Fibroblast of skin of right quadriceps (primary cell): ENCODE results near the gene TANC1.
A peak's percentile ranks its signal among the peaks of the same experiment; 100 is the strongest.

Source experiments
- DNase-seq: peaks from one replicate; pipeline ENCODE4 v3.0.0-alpha.2; 2013

Gene TANC1

DNA sequence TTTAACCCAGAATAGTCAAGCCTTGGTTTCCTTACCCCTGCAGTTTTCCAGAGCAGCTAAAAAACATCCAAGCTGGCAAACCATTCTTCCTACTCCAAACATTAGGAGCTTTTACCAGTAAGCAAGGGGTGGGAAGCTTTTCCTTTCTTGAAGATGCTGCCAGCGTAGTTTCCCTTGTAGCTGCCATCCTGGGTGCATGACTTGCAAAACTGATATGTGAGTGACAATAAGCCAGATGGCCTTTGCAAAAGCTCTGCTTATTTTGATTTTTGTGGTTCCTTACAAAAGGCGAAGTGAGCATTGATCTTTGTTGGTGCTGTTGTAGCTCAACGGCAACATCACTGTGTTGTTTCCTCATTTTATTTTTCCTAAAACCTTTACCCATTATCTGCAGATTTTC is 179.2 kb downstream of the TANC1 start:
- DNase-seq: no peak

DNA sequence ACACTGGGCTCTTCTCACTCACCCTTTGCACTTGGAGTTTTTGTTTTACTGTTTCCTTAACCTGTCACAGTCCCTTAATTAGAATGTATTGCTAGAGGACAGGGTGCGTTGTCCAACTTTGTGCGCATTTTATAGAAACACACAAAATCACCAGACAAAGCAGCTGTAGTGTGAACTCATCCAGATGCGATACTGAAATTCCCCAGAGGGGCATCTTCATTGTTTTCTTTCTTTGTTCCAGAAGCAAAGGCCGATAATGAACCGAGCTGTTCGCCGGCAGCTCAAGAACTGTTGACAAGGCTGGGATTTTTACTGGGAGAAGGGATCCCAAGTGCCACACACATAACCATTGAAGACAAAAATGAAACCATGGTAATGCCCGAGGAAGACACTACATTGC is 180.5 kb downstream of the TANC1 start:
- no peak for DNase-seq

DNA sequence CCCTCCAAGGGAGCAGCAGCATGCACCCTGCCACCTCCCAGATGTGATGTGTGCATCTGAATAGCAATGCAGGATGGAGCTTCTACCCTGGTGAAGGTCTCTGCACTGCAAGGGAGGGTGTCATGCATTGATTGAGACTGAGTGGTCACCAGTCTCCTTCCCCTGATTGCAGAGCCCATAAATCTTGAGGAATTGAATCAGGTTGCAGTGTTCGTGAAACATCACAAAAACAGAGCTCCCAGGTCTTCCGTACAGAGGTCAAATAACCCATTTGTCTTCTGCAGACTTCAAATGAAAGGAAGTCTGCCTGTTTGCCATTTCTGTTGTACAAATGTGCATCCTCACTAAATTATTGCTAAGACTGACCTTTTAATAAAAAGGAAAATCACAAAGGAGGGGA is 181.3 kb downstream of the TANC1 start:
- no peak for DNase-seq

DNA sequence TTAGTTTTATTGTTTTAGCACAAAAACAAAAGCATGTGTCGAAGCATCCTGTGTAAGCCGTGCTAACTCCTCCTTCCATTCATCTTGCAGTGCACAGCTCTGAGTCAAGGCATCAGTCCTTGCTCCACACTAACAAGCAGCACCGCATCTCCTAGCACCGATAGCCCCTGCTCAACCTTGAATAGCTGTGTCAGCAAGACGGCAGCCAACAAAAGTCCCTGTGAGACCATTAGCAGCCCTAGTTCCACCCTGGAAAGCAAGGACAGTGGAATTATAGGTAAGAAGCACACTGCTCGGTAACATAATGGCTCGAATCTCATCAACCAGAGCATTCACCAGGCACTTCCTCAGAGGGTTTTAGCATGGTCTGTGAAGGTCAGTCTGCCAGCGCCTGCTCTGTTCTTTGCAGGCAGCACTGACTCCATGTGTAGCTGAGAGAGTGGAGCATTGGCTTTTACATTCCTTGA is 181.9 kb downstream of the TANC1 start:
- peak; percentile 15 for DNase-seq

DNA sequence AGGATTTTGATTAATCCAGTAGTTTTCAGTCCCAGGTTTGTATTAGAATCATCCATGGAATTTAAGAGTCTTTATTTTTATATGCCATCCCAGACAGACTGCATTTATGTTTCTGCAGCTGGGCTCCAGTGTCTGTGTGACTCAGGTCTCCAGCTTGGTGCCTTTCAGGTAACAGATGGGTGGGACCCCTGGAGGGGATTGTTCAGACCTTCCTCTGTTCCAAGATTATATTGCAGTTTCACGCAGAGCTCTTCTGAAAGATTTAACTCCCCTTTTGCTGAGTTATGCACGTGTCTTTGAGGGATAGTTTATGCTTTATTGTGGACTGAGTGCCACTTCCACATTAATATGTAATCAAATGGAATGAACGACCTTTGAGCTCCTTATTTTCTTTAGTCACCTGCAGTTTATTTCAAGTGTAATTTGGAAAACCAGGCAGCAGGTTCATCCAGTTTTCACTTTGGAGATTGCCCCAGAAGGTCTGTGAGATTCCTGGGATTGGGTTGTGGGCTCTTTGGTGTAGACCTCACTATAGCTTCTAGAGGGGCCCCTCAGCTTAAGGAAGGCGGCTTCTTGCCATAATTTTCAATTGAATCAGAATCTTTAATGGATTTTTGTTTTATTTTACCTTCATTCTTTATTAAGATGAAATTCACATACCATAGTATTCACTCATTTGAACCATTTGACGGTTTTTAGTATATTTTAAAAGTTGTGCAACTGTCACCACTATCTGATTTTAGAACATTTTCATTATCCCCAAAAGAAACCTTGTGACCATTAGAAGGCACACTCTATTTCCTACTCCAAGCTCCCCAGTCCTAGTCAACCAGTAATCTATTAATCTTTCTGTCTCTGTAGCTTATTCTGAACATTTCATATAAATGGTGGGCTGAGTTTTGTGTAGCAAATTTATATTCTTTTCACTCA is 183.0 kb downstream of the TANC1 start:
- DNase-seq: no peak

DNA sequence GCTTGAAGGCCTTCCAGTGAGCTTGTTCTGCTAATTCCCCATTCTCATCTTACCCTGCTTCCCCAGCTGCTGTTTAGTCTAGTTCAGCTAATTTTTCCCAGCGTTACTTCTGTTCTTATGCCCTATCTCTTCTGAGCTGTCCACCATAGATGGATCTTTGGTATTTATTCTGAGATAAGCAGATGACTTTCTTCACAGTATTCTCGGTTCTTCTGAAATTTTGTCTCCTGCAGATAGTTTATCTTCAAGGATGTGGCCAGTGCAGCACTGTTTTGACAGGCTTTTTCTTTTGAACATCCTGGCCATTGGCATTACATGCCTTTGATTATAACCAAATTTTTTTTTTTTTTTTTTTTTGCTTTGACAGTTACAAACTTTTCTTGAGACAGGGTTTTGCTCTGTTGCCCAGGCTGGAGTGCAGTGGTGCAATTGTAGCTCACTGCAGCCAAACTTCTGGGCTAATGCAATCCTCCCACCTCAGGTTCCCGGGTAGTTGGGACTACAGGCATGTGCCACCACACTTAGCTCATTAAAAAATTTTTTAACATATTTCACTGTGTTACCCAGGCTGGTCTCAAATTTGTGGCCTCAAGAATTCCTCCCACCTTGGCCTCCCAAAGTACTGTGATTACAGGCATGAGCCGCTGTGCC is 183.8 kb downstream of the TANC1 start:
- no peak for DNase-seq

DNA sequence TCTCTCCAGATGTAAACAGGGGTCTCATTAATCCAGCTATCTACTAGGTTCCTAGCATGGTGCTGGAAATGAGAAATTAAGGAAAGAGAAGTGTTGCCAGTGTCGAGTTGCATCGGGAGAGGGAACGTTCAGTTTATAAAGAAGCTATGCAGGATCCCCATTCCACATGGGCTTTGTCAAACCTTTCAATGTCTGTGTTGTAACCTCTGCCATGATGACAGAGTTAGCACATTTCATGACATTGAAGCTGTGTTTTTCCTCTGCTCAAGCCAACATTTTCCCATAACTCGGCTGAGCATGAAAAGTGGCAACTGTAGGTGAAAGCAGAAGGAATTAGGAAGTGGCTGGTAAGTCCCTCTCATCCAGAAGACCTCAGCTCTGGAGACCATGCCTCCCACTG is 184.6 kb downstream of the TANC1 start:
- no peak for DNase-seq

DNA sequence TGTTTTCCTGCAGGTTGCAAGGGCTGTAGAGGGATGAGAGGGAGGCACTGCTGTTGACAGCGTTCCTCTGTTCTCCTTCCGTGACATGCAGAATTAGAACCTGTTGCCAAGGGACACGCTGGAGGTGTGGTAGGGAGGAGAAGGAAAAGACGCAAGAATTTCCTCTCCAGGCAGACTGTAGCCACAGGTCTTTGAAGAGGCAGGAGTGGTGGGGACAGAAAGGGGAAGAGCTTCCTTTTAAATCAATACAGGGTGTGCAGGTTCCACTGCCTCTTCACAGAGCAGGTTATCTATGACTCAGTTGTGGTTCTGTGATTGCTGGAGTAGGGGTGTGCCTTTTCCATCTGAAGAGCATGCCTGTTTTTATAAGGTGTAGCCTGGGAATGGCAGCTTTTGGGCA is 185.0 kb downstream of the TANC1 start:
- DNase-seq: no peak

DNA sequence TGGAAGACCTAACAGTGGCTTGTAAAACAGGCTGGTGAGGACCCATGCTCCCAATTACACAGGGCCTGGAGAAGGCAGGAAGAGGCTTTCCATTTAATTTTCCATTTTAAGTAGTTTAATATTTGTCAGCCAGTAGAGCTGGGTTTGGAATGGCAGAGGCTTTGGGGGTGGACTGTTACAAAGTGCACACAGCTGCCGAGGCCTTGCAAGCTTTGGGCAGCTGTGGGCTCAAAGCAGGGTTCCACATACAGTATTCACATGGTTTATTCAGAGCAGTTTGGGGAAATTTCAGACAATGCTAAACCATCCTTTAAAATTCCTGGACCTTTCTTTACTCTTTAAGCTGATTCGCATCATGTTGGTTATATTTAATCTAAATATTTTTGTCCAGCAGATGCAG is 185.5 kb downstream of the TANC1 start:
- DNase-seq: no peak

DNA sequence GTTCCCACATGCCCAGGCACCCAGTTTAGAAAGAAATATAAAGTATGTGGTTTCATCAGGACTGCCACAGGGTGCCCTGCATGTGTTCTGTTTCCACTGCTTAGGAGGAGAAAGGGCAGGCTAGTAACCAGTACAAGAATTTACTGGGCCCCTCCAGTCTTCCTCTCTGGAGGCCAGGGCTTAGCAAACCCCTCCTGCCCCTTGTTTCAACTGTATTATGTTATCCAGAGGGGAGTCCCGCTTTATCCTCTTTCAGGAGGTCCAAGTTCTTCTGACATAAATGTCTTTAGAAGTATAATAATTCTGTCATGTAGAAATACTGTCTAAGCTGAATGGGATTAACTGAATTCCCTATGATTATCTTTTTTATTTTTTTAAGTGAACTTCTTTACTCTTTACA is 185.9 kb downstream of the TANC1 start:
- no peak for DNase-seq

DNA sequence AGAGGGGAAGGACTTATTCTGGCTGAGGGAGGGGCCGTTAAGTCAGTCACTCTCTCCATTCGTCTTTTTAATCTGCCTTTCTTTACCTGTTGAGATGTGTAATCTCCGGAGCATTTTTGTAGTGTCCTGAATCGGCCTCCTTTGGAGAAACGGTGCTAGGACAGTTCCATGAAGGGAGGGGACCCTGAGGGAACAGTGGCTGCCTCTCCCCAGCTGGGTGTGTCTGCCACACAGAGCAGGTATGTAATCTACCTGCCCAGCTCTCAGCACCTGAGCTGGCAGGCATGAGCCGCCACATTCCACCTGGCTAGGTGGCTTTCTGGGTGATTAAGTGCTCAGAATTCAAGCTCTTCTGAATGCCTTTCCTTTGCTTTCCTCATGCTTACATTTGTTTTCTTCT is 186.9 kb downstream of the TANC1 start:
- DNase-seq: no peak

DNA sequence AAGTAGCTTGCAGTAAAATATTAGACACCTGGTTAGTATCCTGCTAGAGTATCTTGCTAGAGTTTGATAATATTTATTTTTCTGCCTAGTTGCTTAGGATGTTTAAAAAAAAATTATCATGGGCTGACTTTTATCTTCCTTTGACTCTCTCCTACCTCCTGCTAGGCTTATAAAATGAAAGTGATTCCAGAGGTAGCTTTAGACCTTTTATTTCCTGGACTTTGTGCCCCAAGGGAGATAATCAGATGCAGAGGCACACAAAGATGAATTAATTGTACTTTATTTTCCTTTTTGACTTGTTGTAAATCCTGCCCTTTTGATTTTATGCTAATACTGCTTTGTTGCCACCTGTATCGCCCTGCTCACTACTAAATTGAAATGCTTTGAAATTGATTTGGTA is 187.4 kb downstream of the TANC1 start:
- DNase-seq: no peak

DNA sequence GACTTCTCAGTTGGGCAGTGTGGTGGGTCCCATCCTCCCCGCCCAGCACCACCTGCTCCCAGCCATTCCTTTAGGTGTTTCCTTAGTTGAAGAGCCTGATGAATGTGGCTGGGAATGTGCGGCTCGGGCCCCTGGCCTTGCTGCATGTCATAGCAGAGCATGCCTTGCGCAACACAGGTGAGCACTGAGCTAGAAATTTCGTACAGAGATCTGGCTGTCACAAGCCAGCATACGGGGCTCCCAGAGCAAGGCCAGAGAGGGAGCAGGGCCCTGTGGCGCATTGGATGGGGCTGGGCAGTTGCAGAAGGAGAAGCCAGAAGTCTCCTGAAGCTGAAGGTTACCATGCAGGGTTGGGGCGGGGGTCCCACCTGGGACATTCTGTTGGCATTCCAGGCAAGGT is 188.4 kb downstream of the TANC1 start:
- no peak for DNase-seq

DNA sequence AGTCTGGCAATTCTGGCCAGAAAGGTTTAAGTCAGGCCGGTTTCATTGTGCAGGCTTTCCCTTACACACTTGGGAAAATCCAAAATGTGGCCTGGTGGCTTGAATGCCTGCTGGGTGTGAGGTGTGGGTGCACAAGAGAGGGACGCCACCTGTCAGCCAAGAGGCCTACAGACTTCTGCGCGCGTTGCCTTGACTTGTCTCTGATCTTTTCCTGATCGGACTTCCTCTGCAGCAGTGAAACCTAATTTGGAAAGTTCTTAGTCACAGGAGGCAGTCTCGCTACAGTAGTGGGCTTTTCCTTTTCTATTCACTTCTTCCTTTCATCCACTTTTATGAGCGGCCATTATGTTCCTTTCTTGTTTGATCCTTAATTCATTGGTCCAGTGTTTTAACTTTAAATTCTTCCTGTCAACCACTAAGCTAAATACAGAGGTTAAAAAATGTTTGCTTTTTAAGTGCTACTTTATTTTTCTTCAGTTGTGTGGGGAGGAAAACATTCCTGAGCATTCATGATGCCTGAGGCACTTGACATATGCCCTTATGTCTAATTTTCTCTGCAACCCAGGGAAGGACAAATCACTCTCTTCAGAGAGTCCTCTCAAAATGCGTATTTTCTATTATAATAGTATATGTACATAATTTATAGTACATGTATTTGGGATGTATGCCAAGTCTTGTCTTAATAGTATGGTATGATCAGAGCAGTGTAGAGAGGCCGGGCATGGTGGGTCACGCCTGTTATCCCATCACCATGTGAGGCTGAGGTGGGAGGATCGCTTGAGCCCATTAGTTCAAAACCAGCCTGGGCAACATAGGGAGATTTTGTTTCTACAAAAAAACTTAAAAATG is 189.1 kb downstream of the TANC1 start:
- DNase-seq: no peak

DNA sequence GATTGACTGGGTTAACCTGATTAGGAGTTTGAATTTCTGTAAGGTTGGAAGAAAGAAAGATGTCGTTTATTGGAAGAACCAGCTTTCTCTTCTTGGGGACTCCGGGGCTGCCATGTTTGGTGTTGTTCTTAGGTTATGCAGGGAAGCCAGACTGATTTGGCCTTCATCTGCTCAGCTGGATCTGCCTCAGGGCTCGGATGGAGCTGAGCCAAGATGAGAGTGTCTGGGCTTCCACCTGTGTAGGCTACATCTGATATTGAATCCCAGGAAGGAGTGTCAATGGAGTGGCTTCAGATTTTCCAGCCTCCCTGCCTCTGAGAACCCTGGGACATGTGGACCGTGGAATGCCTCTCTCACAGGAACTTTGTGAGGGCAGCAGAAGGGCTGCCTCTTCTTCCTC is 192.0 kb downstream of the TANC1 start:
- DNase-seq: no peak

DNA sequence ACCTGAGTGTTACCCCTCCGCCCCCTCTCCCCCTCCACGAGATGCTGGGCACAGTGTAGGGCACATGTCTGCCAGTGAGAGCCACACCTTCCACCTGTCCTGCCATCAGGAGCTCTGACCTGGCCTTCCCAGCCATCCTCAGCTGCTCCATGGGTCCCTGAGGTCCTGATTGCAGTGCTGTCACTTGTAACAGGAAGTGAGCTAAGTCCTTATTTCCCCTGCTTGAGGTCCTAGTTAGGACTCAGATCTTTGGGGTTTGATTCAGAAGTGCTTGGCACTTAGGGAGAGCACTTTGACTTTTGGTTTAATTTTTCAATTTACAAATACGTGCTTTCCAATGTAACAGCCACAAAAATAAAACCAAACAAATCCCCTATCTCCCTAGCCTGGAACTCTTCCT is 192.5 kb downstream of the TANC1 start:
- no peak for DNase-seq

DNA sequence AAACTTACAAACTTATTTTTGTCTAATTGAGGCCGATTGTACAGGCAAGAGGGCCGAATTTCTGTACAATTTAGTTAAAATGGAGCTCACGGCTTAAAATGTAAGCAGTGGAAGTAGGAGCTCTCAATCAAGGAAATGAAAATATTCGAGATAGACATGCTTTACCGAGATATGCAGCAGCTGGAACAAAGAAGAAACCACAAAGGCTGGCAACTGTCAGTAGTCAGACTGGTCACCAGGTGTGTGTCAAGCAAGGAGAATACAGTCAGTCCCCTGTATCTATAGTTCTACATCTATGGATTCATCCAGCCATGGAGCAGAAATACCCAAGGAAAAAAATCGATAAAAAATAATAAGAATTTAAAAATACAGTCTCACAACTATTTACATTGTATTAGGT is 195.5 kb downstream of the TANC1 start:
- no peak for DNase-seq

DNA sequence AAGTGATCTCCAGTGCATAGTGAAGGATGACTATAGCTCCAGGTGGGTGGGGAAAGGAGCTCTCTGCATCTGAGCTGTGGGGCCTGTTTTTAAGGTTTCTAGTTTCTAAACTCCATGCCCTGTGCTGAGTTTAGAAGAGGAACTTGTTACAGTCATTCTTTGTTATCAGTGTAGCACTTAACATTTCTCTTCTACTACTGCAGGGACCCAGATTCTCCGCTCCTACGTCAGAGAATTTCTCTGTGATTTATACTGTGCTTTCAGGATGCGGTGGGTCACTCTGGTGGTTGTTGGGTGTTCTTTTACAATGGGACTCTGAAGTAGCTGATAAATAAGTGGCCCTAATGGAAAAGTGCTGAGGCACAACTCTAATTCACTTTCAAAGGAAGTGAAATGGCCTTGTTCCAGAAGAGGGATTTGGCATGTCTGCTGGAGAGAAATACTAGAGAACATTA is 196.0 kb downstream of the TANC1 start:
- DNase-seq: no peak

DNA sequence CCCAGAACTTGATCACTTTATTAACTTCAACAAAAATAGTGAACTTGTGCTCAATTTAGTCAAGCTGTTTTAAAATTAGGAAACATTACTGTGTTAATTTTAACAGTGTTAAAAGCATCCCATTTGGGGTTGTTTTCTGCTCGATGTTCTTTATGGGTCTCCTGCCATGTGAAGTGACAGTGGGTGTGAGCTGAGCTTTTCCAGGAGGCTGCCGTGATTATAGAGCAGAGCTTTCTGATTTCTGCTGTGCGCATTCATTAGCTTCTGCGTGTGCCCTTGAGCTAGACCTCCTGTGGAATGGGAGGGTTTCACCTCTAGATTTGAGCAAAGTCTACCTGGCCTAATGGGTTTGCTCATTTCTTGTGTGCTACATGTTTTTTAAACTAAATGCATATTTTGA is 196.6 kb downstream of the TANC1 start:
- no peak for DNase-seq

DNA sequence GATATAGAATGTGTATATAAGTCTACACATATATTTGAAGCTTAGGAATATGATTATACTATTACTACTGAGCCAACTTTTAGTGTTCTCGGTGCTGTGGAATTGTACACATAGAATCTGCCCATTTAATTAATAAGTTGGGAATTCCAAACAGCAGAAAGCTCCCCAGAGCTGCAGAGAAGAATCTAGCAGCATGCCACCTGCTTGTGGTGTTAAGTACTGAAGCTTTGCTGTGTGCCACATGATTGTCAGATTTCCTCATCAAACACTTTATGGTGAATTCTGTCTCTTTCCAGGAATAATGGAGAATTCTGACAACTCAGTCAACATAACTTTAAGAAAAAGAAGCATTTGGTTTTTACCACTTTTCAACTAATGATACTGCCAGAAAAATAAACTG is 200.3 kb downstream of the TANC1 start:
- peak; percentile 8 for DNase-seq

DNA sequence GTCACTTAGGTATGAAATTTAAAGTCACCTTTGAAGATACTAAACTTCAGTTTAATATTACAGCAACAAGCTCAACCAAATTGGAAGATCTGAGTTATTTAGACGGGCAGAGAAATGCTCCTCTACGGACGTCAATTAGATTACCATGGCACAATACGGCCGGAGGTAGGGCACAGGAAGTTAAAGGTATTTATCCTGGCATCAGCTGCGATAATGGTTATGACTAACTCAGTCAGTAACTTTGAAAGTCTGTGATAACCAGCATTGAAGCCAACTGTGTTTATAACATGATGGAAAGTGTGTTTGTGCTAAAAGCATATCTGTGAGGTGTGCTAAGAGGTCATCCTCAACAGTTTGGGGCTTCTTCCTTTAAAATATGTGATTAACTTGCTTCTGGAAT is 200.7 kb downstream of the TANC1 start:
- DNase-seq: no peak

DNA sequence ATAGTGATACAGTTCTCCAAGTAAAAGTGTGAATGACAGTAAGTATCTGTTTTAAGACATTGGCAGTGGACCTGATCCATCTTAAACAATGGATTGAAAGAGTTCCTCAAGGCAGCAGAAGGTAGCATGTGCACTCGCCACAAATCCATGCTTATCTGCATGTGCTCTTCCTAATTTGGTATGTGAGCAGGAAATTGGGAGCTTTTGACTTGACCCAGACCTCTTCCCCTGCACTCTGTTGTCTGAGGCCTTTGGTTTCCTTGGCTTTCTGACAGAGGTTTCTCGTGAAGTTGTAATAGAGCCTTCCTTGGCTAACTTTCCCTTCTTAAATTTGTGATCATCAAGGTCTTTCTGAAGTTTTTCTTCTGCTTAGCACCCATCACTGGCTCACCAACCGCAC is 204.0 kb downstream of the TANC1 start:
- DNase-seq: no peak

DNA sequence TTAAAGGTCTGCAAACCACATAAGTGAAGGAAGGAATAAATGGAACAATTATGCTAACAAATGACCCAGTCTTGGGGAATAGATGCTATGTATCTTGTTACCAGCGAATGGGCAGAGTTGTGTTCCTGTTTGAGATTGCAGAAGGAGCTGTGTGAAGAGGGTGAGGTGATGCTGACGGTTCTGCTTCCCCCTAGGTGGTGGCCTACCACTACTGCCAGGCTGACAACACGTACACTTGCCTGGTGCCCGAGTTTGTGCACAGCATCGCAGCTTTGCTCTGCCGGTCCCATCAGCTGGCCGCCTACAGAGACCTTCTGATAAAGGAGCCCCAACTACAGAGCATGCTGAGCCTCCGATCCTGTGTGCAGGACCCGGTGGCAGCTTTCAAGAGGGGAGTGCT is 206.3 kb downstream of the TANC1 start:
- DNase-seq: no peak
